A673 (cell line): Measurements from ENCODE around the gene ECI2. TPM values are rescaled to one million over a fixed set of nuclear protein-coding genes. Genes with fewer than 3 reads are reported as not detected.

Experiments
- Bru-seq: library from RNA; stranded (reverse); fragments of 400-500 nt; gene quantifications from one replicate; lab custom pipeline; 2021; lab: Mats Ljungman, UMichigan
- BruChase-seq, 2 experiments: library from RNA; stranded (reverse); fragments of 400-500 nt; gene quantifications; one replicate each; lab custom pipeline; 2021; lab: Mats Ljungman, UMichigan
- BruUV-seq: library from RNA; stranded (reverse); fragments of 400-500 nt; replicated peaks from 2 replicates; lab custom pipeline; 2021; lab: Mats Ljungman, UMichigan
- CTCF ChIA-PET: fragments of 300-600 bp; sonication (Branson Sonifier 250); formaldehyde crosslinking; loops from one replicate; lab custom pipeline; 2022; ENCODE audit warnings: antibody characterized with exemption; lab: Charles Lee
- POLR2A ChIA-PET: fragments of 300-600 bp; sonication (Branson Sonifier 250); formaldehyde crosslinking; loops from one replicate; lab custom pipeline; 2022; ENCODE audit warnings: antibody characterized with exemption; ENCODE audit not compliant: low non-redundant PET; lab: Charles Lee
- DNase-seq: peaks from one replicate; pipeline ENCODE4 v3.0.0-alpha.2; 2015; ENCODE audit warnings: low spot score
- H3K27ac ChIP-seq: fragments of 200-600 bp; sonication (generic); 2 replicates; pipeline ENCODE4 v1.5.1; 2016; ENCODE audit warnings: mixed run types, low read depth, mild to moderate bottlenecking, mixed read lengths, antibody characterized with exemption, low read length; ENCODE audit not compliant: poor library complexity, severe bottlenecking
- H3K27me3 ChIP-seq: fragments of 200-600 bp; sonication (generic); replicated peaks from 2 replicates; pipeline ENCODE4 v1.6.1; 2017; ENCODE audit warnings: mixed run types, low read depth, mild to moderate bottlenecking, mixed read lengths, antibody characterized with exemption, low read length; ENCODE audit not compliant: insufficient read depth, poor library complexity
- H3K36me3 ChIP-seq: fragments of 200-600 bp; sonication (generic); 2 replicates; pipeline ENCODE4 v1.6.1; 2016; ENCODE audit warnings: mixed run types, mild to moderate bottlenecking, mixed read lengths, antibody characterized with exemption, low read length; ENCODE audit not compliant: insufficient read depth, poor library complexity, severe bottlenecking
- H3K4me1 ChIP-seq: fragments of 200-600 bp; sonication (generic); 2 replicates; pipeline ENCODE4 v1.6.1; 2017; ENCODE audit warnings: mixed run types, mild to moderate bottlenecking, mixed read lengths, antibody characterized with exemption, low read length; ENCODE audit not compliant: insufficient read depth, poor library complexity, severe bottlenecking
- H3K4me3 ChIP-seq: fragments of 200-600 bp; sonication (generic); 2 replicates; pipeline ENCODE4 v1.5.1; 2016; ENCODE audit warnings: low read depth, mixed run types, mild to moderate bottlenecking, mixed read lengths, low read length; ENCODE audit not compliant: poor library complexity, severe bottlenecking
- H3K9me3 ChIP-seq: fragments of 200-600 bp; sonication (generic); 2 replicates; pipeline ENCODE4 v1.6.1; 2016; ENCODE audit warnings: mixed run types, low read depth, mild to moderate bottlenecking, mixed read lengths, antibody characterized with exemption, low read length; ENCODE audit not compliant: poor library complexity, severe bottlenecking
- EZH2 ChIP-seq: fragments of 200-600 bp; sonication (generic); IDR thresholded peaks from 2 replicates; pipeline ENCODE4 v1.6.1; 2017; ENCODE audit warnings: borderline replicate concordance, low read depth, mild to moderate bottlenecking, mixed read lengths, antibody characterized with exemption, low read length; ENCODE audit not compliant: poor library complexity, severe bottlenecking
- intact Hi-C: fragments of 100-400 bp; cut with micrococcal nuclease; formaldehyde crosslinking; loops from one replicate; pipeline ENCODE4 v1.10.0; 2022; ENCODE audit not compliant: unreplicated experiment
- long read RNA-seq: library from polyadenylated mRNA; stranded (forward); transcript quantifications from one replicate; pipeline ENCODE4 v2.0.0, GENCODE V29; 2022
- total RNA-seq: library from RNA; stranded (reverse); gene quantifications from 2 replicates; pipeline ENCODE4 v1.2.3, GENCODE V29; 2021
- TF ChIP-seq, protein P1 (sequence below): fragments of 300-800, 200-600 bp; sonication (generic); conservative IDR thresholded peaks from 2 replicates; pipeline ENCODE4 v1.5.1; 2017; ENCODE audit warnings: low read depth, mild to moderate bottlenecking, antibody characterized with exemption, low read length, moderate library complexity, mixed read lengths

The ECI2 gene, protein sequence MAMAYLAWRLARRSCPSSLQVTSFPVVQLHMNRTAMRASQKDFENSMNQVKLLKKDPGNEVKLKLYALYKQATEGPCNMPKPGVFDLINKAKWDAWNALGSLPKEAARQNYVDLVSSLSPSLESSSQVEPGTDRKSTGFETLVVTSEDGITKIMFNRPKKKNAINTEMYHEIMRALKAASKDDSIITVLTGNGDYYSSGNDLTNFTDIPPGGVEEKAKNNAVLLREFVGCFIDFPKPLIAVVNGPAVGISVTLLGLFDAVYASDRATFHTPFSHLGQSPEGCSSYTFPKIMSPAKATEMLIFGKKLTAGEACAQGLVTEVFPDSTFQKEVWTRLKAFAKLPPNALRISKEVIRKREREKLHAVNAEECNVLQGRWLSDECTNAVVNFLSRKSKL
- total RNA-seq, result 56.3 and 70.4 TPM in 2 replicates
- Bru-seq, nascent RNA, result percentile 67 among the genes with signal in this experiment
- percentile 72 among the genes with signal in this experiment for BruChase-seq, experiment 1, labeled RNA remaining after a 2-hour chase
- percentile 67 among the genes with signal in this experiment for BruChase-seq, experiment 2, labeled RNA remaining after a 6-hour chase
- long read RNA-seq, transcript ECI2-202 (10 exons, 1,407 nt), result minor isoform, 35 of 106 reads
- long read RNA-seq, transcript ECI2-201 (10 exons, 1,380 nt), result major isoform, 54 of 106 reads
- long read RNA-seq, partial matches to known transcripts, result 3 of 106 reads
- long read RNA-seq, other reads (novel, unspliced or antisense), result 12 of 106 reads

DNA sequence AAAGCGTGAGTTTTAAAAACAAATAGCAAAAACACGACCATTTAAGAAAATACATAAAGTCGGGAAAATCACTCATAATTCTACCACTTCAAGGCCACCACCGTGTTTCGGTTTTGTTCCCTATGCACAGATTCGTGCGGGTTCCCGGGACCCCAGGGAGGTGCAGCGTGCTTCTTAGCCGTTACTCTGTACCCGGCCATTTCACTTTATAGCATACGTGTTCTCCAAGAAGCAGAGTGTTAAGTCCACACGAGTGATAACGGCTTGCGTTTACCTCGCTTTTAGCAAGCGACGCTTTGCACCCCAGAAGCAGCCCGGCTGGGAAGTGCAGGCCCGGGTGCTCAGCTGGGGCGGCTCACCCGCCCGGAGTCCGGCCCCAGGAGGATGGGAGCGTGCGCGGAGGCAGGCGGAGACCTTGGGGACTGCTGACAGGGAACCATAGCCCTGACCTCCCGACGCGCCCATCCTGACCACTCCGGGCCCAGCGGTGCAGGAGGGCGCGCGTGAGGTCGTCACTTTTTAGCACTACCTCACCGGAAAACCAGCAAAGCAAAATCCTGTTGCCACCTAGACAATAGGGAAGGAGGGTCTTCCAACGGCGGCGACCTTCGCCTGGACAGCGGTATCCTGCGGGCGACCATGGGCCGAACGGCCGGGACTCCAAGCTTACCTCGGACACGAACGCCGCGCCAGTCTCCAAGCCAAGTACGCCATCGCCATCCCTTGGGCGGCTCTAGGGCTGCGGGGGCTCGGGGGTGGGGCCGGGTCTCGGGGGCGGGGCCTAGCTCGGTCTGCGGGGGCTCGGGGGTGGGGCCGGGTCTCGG lies at the start of gene ECI2:
Gene ECI2, minus strand, starts transcription at position 735 of the 824 bp plus-strand sequence. Its CDS starts 15 bp downstream, at position 720.
- peak; percentile 56 for DNase-seq
- H3K27ac ChIP-seq, result peak within 1 kb of the TSS; percentile 75
- H3K9me3 ChIP-seq, result no peaks in the 10 kb centered on the region
- H3K36me3 ChIP-seq, result peaks cover 9% of the 10 kb centered on the region
- POLR2A ChIA-PET, result interaction anchor here (0.6 kb wide), 1 partner anchor 8 kb away, joined by 3 read pairs; no protein-coding TSS in a partner anchor
- BruUV-seq, result TSS peak; percentile 46
- H3K4me3 ChIP-seq, result peak within 1 kb of the TSS; percentile 74
- H3K27me3 ChIP-seq, result no peaks in the 10 kb centered on the region
- intact Hi-C loops, result no loop called here
- CTCF ChIA-PET, result interaction anchor here (0.6 to 0.7 kb wide), 2 partner anchors 114 to 148 kb away, joined by 5 read pairs; a partner anchor contains a TSS
- no peaks in the 10 kb centered on the region for H3K4me1 ChIP-seq
- TF ChIP-seq, protein P1, sequence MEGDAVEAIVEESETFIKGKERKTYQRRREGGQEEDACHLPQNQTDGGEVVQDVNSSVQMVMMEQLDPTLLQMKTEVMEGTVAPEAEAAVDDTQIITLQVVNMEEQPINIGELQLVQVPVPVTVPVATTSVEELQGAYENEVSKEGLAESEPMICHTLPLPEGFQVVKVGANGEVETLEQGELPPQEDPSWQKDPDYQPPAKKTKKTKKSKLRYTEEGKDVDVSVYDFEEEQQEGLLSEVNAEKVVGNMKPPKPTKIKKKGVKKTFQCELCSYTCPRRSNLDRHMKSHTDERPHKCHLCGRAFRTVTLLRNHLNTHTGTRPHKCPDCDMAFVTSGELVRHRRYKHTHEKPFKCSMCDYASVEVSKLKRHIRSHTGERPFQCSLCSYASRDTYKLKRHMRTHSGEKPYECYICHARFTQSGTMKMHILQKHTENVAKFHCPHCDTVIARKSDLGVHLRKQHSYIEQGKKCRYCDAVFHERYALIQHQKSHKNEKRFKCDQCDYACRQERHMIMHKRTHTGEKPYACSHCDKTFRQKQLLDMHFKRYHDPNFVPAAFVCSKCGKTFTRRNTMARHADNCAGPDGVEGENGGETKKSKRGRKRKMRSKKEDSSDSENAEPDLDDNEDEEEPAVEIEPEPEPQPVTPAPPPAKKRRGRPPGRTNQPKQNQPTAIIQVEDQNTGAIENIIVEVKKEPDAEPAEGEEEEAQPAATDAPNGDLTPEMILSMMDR, result no peak
- no peak for TF ChIP-seq EZH2

DNA sequence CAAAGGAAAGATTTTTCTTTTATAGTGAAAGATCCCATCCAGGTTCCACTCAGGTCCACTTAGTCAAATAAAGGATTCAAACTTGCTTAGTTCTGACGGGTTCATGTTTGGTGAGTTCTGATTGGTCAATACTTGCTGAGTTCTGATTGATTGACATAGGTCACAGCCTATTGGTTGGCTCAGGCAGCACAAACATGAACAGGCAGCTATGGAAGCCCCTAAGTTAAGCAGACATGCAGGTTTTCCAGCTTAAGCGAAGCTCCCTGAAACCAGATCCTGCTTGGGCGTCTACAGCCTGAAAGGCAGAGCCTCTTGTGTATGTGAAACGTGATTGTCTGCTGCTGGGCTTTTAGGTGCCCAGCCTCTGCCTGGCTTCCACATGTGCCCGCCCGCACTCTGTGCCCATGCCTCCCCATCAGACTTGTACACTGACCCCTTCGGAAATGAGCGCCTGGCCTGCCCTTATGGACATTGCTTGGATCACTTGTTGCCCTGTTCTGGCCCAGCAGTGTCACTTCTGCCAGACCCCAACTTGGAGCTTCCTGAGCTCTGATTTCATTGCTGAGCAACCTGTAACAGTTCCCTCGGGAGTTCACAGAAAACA lies 45.4 kb upstream of the ECI2 start:
- H3K36me3 ChIP-seq, result no peaks in the 10 kb centered on the region
- intact Hi-C loops, result no loop called here
- POLR2A ChIA-PET, result no interaction called here
- H3K9me3 ChIP-seq, result no peaks in the 10 kb centered on the region
- no peak overlapping the region for H3K27ac ChIP-seq
- H3K4me1 ChIP-seq, result no peaks in the 10 kb centered on the region
- peak; percentile 47 for DNase-seq
- H3K4me3 ChIP-seq, result no peak overlapping the region
- TF ChIP-seq, protein P1, result no peak
- no peak for TF ChIP-seq EZH2
- no TSS peak for BruUV-seq
- CTCF ChIA-PET, result no interaction called here
- H3K27me3 ChIP-seq, result no peaks in the 10 kb centered on the region
